Body of pancreas (tissue), 4 donors: ENCODE measurements around the gene LIMK1.

ENCODE experiments used
- CTCF ChIP-seq, 7 experiments: fragments of 450-650 bp in 4 of 7; fragments of 200-600 bp in 3 of 7; sonication (generic) in 3 of 7; IDR thresholded peaks; one replicate each; pipeline ENCODE4 v1.5.1; 2016 to 2019; ENCODE audit warnings: antibody characterized with exemption in 7 of 7
- POLR2A ChIP-seq, 3 donors: fragments of 450-650 bp; IDR thresholded peaks; one replicate each; pipeline ENCODE4 v1.6.1; 2016; ENCODE audit warnings: antibody characterized with exemption in 3 of 3, mild to moderate bottlenecking in 2 of 3

GRCh38 chr7:74059681-74060588 lies 23.7 kb upstream of the LIMK1 start:
- TF ChIP-seq POLR2A (IDR thresholded peaks at IDR 0.05), result peak in 1 of 3 donors; percentile 31
- peak in 4 of 7 experiments; percentile 27 to 44 (median 37) for TF ChIP-seq CTCF (IDR thresholded peaks at IDR 0.05)
